HG03103 (cell line): ENCODE results near the gene ANAPC16.
"Not testable (repeated sequence)": the region's sequence is repeated elsewhere in the genome, so short reads cannot be mapped to it uniquely, and the experiment has no call there.

ENCODE experiments used
- ATAC-seq: cut with Tn5 transposase; IDR thresholded peaks from one replicate; pipeline ENCODE4 v1.9.1; 2021; ENCODE audit warnings: low read depth; ENCODE audit not compliant: unreplicated experiment

The ANAPC16 gene

DNA sequence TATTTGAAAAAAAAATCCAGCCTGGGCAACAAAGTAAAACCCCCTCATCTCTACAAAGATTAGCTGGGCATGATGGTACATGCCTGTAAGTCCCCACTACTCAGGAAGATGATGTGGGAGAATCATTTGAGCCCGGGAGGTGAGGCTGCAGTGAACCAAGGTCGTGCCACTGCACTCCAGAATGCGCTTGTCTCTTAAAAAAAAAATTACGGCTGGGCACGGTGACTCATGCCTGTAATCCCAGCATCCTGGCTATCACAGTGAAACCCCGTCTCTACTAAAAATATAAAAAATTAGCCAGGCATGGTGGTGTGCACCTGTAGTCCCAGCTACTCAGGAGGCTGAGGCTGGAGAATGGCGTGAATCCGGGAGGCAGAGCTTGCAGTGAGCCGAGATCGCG is 4.4 kb upstream of the ANAPC16 start:
- not testable (repeated sequence) for ATAC-seq

DNA sequence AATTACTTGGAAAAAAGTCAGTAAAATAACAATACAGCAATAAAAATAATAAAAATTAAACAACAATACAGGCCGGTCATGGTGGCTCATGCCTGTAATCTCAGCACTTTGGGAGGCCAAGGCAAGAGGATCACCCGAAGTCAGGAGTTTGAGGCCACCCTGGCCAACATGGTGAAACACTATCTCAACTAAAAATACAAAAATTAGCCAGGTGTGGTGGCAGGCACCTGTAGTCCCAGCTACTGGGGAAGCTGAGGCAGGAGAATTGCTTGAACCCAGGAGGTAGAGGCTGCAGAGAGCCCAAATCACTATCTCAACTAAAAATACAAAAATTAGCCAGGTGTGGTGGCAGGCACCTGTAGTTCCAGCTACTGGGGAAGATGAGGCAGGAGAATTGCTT is 4.0 kb upstream of the ANAPC16 start:
- not testable (repeated sequence) for ATAC-seq

DNA sequence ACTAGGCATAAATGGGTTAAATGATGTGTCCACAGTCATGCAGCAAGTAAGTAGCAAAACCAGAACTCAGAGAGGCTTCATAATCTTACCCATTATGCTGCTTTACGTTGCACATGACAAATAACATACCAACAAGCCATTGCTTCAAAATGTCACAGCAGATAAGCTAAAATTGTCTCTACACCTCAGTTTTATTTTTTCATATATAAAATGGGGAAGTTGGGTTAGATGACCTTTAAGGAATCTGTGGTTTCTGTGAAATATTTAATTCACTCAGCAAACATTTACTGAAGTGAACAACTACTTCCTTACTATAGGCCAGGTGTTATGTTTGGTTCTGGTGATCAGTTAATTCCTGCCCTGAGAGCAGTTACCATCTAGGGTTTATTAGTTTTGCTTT is 2.5 kb downstream of the ANAPC16 start:
- ATAC-seq = no peak

DNA sequence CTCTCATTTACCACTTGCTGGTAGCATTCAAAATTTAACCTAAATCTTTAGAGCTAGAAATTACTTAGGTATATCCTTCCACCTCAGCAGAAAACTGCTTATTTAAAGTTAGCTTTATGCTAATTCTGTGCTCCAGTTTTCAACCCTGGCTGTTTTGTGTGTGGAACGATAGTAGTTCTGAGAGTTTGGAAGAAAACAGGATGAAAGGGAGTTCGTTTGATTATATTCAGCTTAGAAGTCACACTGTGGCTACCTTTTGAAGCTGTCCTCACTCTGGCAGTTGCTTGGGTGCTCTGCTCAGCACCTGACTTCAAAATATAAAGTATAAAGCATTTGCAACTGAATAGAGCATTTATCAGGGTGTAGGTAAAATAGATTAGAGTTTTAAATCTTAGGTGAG is 2.9 kb downstream of the ANAPC16 start:
- ATAC-seq = no peak

DNA sequence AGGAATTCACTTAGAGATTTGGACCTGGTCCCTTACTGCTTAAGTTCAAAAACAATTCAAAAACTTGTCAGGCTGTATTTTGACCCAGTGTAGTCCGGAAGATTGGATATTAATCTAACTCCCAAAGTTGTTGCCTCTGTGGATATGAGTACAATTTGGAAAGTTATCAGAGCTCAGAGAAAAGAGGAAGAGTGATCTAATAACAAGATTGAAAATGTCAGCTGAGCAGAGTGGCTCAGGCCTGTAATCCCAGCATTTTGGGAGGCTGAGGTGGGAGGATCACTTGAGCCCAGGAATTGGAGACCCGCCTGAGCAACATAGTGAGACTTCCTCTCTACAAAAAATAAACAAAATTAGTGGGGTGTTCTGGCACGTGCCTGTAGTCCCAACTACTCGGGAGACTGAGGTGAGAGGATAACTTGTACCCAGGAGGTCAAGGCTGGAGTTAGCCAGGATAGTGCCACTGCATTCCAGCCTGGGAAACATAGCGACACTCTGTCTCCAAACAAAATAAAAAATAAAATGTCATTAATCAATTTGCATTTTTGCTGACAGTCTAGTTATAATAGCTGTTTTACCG is 3.5 kb downstream of the ANAPC16 start:
- no peak for ATAC-seq

DNA sequence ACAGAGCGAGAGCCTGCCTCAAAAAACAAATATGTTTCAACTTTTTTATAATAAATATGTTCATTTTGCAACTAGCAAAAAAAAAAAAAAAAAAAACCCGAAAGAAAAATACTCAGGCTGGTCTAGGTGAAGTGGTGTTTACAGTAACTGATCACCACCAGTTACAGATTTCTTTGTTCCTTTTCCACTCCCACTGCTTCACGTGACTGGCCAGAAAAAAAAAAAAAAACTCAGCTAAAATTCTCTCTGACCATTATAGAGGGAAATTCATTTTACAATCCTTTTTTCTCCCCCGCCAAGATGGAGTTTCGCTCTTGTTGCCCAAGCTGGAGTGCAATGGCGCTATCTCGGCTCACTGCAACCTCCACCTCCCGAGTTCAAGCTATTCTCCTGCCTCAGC is 4.8 kb downstream of the ANAPC16 start:
- ATAC-seq = no peak

DNA sequence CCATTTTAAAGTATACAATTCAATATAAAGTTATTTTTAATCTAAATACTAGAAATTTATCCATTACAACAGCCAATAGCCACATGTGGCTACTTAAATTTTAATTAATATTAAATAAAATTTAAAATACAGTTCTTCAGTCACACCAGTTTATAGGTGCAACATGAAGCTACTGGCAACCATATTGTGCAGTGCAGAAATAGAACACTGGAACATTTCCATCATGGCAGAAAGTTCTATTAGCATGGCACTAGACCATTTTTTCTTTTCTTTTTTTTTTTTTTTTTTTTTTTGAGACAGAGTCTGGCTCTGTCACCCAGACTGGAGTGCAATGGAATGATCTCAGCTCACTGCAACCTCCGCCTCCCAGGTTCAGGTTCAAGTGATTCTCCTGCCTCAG is 5.5 kb downstream of the ANAPC16 start:
- ATAC-seq = no peak

DNA sequence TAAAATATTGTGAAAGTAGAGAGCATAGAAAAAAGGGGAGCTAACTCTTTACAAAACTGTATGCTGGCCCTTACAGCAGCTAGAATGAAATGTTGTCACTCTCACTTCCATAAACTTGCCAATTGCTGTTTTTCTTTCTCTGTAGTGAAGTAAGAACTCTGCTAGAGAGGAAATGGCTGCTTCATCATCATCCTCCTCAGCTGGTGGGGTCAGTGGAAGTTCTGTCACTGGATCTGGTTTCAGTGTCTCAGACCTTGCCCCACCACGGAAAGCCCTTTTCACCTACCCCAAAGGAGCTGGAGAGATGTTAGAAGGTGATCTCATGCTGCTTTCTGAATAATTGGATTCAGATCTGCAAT is 7.9 kb downstream of the ANAPC16 start:
- ATAC-seq = no peak

DNA sequence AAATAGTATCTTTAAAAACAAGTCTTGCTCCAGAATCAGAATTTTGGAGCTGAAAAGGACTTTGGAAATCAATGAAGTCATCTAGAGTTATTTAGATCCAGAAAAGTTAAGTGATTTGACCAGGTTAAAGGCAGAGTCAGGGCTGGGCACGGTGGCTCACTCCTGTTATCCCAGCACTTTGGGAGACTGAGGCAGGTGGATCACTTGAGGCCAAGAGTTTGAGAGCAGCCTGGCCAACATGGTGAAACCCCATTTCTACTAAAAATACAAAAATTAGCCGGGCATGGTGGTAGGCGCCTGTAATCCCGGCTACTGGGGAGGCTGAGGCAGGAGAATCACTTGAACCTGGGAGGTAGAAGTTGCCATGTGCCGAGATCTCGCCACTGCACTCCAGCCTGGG is 8.4 kb downstream of the ANAPC16 start:
- not testable (repeated sequence) for ATAC-seq

DNA sequence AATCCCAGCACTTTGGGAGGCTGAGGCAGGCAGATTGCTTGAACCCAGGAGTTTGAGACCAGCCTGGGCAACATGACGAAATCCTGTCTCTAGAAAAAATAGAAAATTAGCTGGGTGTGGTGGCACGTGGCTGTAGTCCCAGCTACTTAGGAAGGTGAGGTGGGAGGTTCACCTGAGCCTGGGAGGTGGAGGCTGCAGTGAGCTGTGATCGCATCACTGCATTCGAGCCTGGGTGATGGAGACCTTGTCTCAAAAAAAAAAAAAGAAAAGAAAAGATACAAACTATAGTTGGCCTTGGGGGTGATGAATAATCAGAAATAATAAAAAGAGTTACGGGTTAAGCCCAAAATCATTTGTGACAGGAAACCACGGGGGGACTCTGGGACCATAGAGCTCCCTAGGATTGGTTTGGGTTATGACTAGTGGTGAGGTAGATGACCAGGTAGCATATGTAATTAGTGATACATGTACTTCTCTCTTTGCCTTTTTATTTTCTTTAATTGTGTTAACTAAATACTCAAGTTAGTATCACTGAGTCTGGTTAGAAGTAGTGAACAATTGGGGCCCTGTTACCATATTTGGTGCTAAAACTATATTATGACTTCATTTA is 10.7 kb downstream of the ANAPC16 start:
- ATAC-seq = no peak

DNA sequence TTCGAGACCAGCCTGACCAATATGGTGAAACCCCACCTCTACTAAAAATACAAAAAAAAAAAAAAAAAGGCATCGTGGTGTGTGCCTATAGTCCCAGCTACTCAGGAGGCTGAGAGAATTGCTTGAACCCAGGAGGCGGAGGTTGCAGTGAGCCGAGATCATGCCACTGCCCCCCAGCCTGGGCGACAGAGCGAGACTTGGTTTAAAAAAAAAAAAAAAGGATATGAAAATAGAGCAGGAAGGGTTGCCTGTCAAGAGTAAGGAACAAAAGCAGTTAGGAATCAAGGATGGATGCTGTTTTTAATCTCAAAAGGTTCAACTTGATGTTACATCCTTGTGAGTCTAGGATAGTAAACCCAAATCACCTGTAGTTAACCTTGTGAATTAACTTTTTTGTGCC is 12.0 kb downstream of the ANAPC16 start:
- no peak for ATAC-seq

DNA sequence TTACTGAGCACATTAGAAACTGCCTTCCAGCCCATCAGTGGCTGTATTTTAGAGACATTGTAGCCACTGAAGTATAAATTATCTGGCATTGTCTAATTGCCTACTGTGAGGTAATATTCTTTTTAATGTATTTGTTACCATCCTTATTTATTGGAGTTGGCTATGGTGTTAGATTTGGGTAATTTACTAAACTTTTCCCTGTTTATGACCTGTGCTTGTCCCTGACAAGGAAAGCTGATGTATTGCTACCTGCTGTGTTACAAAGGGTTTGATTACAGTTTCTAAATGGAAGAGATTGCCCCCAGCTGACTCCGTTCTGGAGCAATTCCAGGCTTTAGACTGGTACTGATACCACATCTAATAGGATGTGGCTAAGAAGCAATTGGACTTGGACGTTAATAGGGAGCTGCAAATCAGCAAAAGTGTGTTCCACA is 12.5 kb downstream of the ANAPC16 start:
- ATAC-seq = no peak

DNA sequence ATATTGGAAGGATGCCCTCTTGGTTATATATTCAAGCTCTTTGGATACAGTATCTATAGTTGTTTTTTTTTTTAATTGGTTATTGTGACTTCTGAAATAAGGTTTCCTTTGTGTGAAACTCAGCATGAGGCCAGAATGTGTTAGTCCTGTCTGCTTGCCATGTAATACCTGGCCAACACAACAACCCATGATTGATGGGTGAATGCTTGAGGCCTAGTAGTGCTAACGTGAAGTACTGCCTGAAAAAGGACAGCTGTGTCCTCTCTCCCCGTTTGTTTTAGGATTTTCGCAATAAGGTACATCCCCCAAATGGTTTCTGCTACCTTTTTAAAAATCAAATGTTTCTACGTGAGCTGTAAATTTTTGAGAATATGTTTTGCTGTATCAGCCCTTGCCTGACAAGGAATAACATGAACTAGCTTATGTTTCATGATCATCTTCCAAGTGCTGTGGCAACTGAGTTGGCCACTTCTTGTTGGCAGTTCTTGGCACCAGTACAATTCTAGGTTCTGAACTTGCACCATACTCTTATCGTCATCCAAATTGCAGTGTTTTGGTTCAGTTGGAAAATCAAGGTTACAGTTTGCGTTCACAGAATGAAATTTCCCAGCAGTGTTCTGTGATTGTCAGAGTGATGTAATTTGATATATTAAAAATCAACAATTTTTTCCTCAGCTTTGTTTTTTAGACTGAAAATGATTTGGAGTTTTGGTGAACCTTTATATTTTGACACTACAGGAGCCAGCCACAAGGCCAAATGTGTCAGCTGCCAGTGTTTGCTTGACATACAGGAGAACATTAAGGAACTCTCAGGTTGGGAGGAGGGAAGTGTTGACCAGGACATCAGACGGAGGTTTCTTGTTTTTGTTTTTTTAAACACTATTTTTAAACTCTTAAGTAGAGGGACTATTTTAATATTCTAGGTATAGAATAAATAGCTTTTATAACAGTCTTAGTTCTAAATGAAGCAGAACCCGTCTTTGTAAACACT is 13.7 kb downstream of the ANAPC16 start:
- ATAC-seq = no peak

DNA sequence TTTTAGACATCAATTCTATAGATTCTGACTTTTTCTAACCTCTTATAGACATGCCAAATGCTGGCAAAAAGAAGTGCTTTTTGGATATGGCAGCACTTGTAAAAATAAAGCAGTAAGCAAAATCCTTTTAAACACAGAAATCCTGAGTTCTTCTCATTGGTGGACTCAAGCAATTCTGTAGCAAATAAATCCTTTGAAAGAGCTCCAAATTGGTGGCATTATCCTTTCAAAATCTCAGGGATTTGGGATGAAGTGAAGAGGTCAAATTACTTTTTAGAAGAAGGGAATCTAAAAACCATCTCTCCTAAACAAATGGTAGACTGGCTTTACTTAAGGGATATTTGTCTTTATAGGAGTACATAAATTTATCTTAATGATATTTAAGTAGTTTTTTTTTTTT is 17.8 kb downstream of the ANAPC16 start:
- ATAC-seq = no peak

DNA sequence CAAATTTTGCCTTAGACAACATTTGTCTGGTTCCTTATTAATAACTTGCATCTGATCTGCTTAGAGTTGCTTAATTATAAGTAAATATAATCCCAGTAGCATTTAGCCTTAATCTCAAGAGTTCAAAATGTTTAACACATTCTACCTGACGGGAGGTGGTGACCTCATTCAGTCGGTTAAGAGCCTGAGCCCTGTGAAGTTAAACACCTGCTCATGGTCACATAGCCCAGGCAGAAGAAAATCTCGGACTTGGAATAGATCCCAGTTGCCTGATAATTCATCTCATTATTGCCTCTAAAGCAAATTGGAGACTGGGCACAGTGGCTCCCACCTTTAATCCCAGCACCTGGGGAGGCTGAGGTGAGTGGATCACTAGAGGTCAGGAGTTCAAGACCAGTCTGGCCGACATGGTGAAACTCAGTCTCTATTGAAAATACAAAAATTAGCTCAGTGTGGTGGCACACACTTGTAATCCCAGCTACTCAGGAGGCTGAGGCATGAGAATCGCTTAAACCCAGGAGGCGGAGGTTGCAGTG is 18.8 kb downstream of the ANAPC16 start:
- ATAC-seq = no peak

DNA sequence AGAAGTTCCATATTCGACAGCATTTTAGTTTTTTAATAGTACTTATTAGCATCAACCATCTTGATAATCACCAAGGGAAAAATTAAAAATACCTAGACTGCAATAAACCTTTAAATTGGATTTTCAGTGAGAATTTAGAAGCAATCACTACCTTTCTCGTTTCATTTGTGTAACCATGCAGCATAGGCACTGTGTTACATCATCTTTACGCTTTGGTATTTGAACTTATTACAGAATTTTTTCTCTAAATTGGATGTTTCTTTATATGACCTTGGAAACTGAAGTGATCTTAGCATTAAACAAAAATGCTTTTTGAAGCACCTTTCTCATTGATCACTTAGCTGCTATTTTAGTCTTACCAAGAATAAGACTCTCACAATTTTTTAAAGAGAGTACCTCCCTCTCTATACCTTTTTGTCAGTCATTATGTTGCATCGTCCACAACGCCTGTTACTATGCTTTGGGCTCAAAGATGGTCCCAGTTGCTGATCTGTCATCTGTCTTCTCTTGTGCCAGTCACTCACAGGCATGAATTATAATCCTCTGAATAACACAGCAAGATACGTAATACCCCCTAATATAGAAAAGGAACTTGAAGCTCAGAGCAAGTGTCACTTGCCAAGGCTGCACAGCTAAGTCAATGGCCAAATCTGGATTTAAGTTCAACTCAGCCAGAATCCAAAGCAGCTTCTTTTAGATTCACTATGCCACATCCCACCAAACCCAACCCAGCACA is 19.9 kb downstream of the ANAPC16 start:
- ATAC-seq = no peak

DNA sequence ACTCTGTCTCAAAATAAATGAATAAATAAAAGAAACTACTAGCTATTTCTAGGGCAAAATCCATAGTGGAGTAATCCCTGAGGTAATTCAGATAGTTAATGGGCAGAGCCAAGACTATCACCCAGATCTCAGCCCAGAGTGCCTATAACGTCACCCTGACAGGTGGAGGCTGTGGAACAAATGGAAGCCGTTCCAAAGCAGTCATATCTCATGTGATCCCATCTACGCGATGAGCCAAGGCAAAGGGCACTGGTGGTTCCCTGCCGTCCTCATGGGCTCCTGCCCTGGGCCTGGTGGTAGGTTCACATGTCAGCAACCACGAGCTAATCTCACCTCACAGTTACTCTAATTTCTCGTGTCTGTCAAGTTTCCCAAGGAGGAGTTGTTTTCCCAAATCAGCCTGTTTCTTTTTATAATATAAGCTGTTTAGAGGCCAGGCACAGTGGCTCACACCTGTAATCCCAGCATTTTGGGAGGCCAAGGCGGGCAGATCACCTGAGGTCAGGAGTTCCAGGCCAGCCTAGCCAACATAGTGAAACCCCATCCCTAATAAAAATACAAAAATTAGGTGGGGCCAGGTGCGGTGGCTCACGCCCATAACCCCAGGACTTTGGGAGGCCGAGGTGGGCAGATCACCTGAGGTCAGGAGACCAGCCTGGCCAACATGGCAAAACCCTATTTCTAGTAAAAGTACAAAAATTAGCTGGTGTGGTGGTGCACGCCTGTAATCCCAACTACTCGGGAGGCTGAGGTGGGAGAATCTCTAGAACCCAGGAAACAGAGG is 22.8 kb downstream of the ANAPC16 start:
- no peak for ATAC-seq

DNA sequence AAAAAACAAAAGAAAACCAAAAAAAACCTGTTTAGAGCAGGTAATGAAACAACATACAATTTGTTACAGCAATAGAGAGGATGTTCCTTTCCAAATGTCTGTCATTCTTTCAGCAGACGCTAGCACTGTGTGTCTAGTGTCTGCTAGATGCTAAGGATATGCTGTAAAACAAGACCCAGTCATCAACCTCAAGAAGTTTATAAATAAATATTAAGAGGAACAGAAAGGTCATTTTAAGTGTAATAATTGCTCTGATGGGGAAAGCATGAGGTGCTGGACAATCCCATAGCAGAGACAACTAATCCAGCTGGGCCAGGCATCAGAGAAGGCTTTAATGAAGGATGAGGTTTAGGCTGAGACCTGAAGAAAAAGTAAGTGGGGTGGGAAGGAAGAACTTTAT is 23.6 kb downstream of the ANAPC16 start:
- ATAC-seq = no peak

DNA sequence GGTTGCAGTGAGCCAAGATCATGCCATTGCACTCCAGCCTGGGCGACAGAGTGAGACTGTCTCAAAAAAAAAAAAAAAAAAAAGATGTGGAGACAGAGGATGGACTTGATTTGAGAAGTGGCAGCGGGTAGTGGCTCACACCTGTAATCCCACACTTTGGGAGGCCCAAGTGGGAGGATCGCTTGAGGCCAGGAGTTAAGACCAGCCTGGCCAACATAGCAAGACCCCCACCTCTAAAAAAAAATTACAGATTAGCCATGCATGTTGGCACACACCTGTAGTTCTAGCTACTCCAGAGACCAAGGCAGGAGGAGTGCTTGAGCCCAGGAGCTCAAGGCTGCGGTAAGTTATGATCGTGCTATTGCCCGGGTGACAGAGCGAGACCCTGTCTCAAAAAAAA is 24.6 kb downstream of the ANAPC16 start:
- ATAC-seq = no peak

DNA sequence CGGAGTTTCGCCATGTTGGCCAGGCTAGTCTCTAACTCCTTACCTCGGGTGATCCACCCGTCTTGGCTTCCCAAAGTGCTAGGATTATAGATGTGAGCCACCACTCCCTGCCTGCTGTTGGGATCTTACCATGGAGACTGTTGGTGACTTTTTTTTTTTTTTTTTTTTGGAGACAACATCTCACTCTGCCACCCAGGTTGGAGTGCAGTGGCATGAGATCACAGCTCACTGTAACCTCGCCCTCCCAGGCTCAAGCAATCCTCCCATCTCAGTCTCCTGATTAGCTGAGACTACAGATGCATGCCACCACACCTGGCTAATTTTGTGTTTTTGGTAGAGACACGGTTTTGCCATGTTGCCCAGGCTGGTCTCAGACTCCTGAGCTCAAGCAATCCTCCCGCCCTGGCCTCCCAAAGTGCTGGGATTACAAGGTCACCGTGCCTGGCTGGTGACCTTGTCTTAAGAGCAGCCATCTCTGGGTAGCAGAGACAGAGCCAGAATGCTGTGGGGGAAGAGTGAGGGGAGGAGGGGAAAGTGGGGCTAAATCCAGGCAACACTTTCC is 26.0 kb downstream of the ANAPC16 start:
- ATAC-seq = no peak
